Ovary (tissue), 9 donors: ENCODE measurements around the gene XRCC5. TPM values are rescaled to one million over a fixed set of nuclear protein-coding genes. Genes with fewer than 3 reads are reported as not detected.

Experiments
- DNase-seq, 5 donors: peaks; one replicate each; pipeline ENCODE4 v3.0.0-alpha.2; 2019 to 2020
- H3K27ac ChIP-seq, 2 donors: fragments of 200-600 bp; one replicate each; pipeline versions ENCODE4 v1.5.1 to v1.8.0; 2019 to 2022
- H3K27me3 ChIP-seq: fragments of 200-600 bp; one replicate; pipeline ENCODE4 v1.8.0; 2022
- H3K36me3 ChIP-seq: fragments of 200-600 bp; sonication (generic); one replicate; pipeline ENCODE4 v1.5.1; 2019
- H3K4me1 ChIP-seq: one replicate; pipeline ENCODE4 v1.8.1; 2013; ENCODE audit warnings: mild to moderate bottlenecking, moderate library complexity; ENCODE audit not compliant: insufficient read depth
- H3K4me3 ChIP-seq: fragments of 200-600 bp; sonication (generic); one replicate; pipeline ENCODE4 v1.5.1; 2017
- H3K9me3 ChIP-seq, 2 donors: fragments of 200-600 bp in 1 of 2; sonication (generic) in 1 of 2; one replicate each; pipeline versions ENCODE4 v1.5.1 to v1.8.1; 2013 to 2019; ENCODE audit warnings: mild to moderate bottlenecking in 1 of 2, moderate library complexity in 1 of 2
- EP300 ChIP-seq: sonication (generic); formaldehyde crosslinking; IDR thresholded peaks from one replicate; pipeline ENCODE4 v1.6.1; 2017; ENCODE audit warnings: antibody characterized with exemption
- POLR2A ChIP-seq: fragments of 450-650 bp; IDR thresholded peaks from one replicate; pipeline ENCODE4 v1.6.1; 2017; ENCODE audit warnings: antibody characterized with exemption, mild to moderate bottlenecking, moderate library complexity
- WGBS, 3 donors: extraction: QIAGEN DNeasy Blood & Tissue Kit in 1 of 3; methylation state at CpG; one replicate each; pipeline versions ENCODE4 v1.1.5 to v1.1.7; 2013 to 2017; 5-methylcytosine and 5-hydroxymethylcytosine counted together
- intact Hi-C, 4 donors: fragments of 100-400 bp; cut with DNase I; formaldehyde crosslinking; loops; one replicate each; pipeline versions ENCODE4 v1.11.0 to v1.15.1; 2022 to 2023
- polyA plus RNA-seq, 2 donors: library from polyadenylated mRNA; stranded (reverse); fragments of 200-250 nt in 1 of 2; fragments of 350-450 nt in 1 of 2; fragmentation: Illumina TruSeq in 1 of 2; extraction: RNeasy Lipid Tissue Mini Kit (QIAGEN cat#74804) in 1 of 2; gene quantifications; one replicate each; pipeline ENCODE4 v1.2.3, GENCODE V29; 2013 to 2014
- total RNA-seq, 7 donors: library from RNA; depleted of rRNA in 2 of 7; stranded (reverse); fragments of >200 nt in 2 of 7; fragmentation: NEBNext Ultra II Directional in 3 of 7; extraction: Animal tissue kit (Norgen Biotek cat#: 25700) in 3 of 7; gene quantifications; one replicate each; pipeline versions ENCODE4 v1.1.0 to v1.2.4, GENCODE V29; 2016 to 2023
- TF ChIP-seq, protein P1 (sequence below), 3 donors: fragments of 450-650 bp in 2 of 3; fragments of 200-600 bp in 1 of 3; IDR thresholded peaks; one replicate each; pipeline versions ENCODE4 v1.5.1 to v1.8.0; 2016 to 2022; ENCODE audit warnings: antibody characterized with exemption in 3 of 3, mild to moderate bottlenecking in 1 of 3
- donor health status: DM: no; HTN: no; CAD: no; lungs with moderate emphysema.
- donor health status: DM: no; HTN: no; CAD: no.
- donor health status: Bipolar disorder and iron deficiency.
- donor health status: DM: yes; HTN: yes; CAD: no.
- donor health status: DM: no; HTN: no; CAD: no.
- donor health status: DM: yes; HTN: yes; CAD: no.

The XRCC5 gene
- total and polyA plus RNA-seq, 9 donors, result 109 to 223 (median 206) TPM

DNA sequence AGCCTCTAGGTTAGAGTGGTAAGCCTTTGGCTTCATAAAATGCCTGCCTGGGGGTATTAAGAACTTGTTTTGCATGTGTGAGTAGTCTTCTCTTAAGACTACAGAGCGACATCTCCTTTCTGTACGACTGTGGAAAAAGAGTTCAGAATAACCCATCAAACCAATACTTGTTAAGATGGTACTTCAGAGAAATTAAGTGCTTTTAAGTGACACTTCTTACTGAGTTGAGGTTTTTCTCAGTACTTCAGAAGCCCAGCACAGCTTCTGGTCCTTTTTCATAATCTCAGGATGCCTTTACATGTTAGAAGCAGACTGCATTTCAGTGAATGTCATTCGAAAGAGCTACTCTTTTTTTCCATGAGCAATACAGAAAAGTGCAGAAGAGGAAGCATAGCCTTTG is 10.8 kb downstream of the XRCC5 start:
- Histone ChIP-seq H3K4me3 (no peak overlapping the region), H3K4me1 (no peaks in the 10 kb centered on the region), H3K27me3 (no peaks in the 10 kb centered on the region), H3K27ac (no peak overlapping the region), H3K9me3 (no peaks in the 10 kb centered on the region), H3K36me3 (no peaks in the 10 kb centered on the region)
- 68 to 91% (median 90%) methylated on average over 3 of the region's 3 CpGs for WGBS, 3 donors
- intact Hi-C loops, result no loop called here
- TF ChIP-seq EP300 (no peak), POLR2A (no peak)
- TF ChIP-seq, protein P1, sequence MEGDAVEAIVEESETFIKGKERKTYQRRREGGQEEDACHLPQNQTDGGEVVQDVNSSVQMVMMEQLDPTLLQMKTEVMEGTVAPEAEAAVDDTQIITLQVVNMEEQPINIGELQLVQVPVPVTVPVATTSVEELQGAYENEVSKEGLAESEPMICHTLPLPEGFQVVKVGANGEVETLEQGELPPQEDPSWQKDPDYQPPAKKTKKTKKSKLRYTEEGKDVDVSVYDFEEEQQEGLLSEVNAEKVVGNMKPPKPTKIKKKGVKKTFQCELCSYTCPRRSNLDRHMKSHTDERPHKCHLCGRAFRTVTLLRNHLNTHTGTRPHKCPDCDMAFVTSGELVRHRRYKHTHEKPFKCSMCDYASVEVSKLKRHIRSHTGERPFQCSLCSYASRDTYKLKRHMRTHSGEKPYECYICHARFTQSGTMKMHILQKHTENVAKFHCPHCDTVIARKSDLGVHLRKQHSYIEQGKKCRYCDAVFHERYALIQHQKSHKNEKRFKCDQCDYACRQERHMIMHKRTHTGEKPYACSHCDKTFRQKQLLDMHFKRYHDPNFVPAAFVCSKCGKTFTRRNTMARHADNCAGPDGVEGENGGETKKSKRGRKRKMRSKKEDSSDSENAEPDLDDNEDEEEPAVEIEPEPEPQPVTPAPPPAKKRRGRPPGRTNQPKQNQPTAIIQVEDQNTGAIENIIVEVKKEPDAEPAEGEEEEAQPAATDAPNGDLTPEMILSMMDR (IDR thresholded peaks at IDR 0.05), result no peak
- DNase-seq, result no peak

DNA sequence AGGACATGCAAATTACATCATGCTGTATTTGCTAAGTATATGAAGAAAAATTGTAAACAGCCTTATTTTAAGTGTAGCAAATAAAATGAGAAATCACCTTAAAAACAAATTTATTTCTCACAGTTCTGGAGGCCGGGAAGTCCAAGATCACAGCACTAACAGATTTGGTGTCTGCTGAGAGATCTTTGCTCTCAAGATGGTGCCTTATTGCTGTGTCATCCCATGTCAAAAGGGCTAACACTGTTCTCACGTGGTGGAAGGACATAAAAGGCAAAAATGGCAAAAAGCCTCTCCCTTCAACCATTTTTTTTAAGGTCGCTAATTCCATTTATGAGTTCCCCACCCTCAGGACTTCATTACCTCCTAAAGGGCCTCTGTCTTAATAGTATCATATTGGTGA is 12.1 kb downstream of the XRCC5 start:
- no peak for DNase-seq
- Histone ChIP-seq H3K36me3 (no peaks in the 10 kb centered on the region), H3K27me3 (no peaks in the 10 kb centered on the region), H3K4me3 (no peak overlapping the region), H3K27ac (no peak overlapping the region), H3K9me3 (no peaks in the 10 kb centered on the region), H3K4me1 (no peaks in the 10 kb centered on the region)
- WGBS, 3 donors, result 77 to 85% (median 84%) methylated on average over 3 of the region's 3 CpGs
- TF ChIP-seq EP300, result no peak
- no peak for TF ChIP-seq POLR2A
- TF ChIP-seq, protein P1 (IDR thresholded peaks at IDR 0.05), result no peak
- intact Hi-C loops, result no loop called here

DNA sequence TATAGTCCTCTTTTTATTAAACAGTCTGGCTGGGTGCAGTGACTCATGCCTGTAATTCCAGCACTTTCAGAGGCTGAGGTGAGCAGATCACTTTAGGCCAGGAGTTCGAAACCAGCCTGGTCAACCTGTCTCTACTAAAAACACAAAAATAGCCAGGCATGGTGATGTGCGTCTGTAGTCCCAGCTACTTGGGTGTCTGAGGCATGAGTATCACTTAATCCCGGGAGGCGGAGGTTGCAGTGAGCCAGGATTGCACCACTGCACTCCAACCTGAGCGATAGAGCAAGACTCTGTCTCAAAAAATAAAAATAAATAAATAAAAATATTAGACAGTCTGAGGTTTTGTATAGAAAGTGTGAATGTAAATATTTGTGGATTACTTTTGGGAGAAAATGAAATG is 17.8 kb downstream of the XRCC5 start:
- H3K27ac ChIP-seq, result no peak overlapping the region
- TF ChIP-seq, protein P1 (IDR thresholded peaks at IDR 0.05), result no peak
- TF ChIP-seq POLR2A (no peak), EP300 (no peak)
- intact Hi-C loops, result no loop called here
- H3K9me3 ChIP-seq, result no peaks in the 10 kb centered on the region
- H3K4me1 ChIP-seq, result peaks cover 4% of the 10 kb centered on the region
- 95 to 98% (median 97%) methylated on average over 5 of the region's 5 CpGs for WGBS, 3 donors
- H3K4me3 ChIP-seq, result no peak overlapping the region
- no peaks in the 10 kb centered on the region for H3K36me3 ChIP-seq
- no peak for DNase-seq
- no peaks in the 10 kb centered on the region for H3K27me3 ChIP-seq

DNA sequence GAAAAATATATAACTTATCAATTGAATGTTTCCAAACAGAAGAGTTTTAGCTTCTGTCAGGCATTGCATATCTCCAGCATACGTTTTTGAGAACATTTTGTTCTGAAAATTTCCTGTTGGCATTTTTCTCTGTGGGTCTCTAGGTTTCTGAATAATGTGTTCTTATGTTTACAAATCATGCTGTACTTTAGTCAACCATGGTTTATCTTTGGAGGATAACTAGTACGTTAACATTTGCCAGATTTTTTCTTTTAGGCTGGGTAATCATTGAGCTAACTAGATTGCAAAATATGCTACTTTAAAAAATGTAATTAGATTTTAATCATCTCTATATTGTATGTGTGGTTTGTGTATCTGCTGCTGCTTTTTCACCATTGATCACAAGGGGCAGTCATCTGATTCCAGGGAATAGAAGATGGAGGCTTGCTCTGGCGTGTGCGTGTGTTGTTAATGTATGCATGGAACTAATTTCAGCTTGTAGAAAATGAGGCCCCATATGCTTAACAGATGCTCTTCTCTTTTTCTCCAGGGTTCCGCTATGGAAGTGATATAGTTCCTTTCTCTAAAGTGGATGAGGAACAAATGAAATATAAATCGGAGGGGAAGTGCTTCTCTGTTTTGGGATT is 21.3 kb downstream of the XRCC5 start:
- 65 to 68% (median 67%) methylated on average over 6 of the region's 6 CpGs for WGBS, 3 donors
- intact Hi-C loops, result no loop called here
- TF ChIP-seq POLR2A (no peak), EP300 (no peak)
- TF ChIP-seq, protein P1 (IDR thresholded peaks at IDR 0.05), result no peak
- Histone ChIP-seq H3K36me3 (no peaks in the 10 kb centered on the region), H3K27ac (no peak overlapping the region), H3K4me1 (peaks cover 4% of the 10 kb centered on the region), H3K9me3 (no peaks in the 10 kb centered on the region), H3K4me3 (no peak overlapping the region), H3K27me3 (no peaks in the 10 kb centered on the region)
- DNase-seq, result no peak
